ENCODE results near the gene KRTAP29-1.
"Not testable (repeated sequence)": the region's sequence is repeated elsewhere in the genome, so short reads cannot be mapped to it uniquely, and the experiment has no call there.

The KRTAP29-1 gene

GRCh38 chr17:41296846-41297245 lies 5.8 kb downstream of the KRTAP29-1 start:
- DNase-seq = no peak

GRCh38 chr17:41294016-41294415 lies 8.6 kb downstream of the KRTAP29-1 start:
- no peak for DNase-seq

GRCh38 chr17:41287050-41287449 lies 15.6 kb downstream of the KRTAP29-1 start:
- DNase-seq = no peak

GRCh38 chr17:41284546-41284945 lies 18.1 kb downstream of the KRTAP29-1 start:
- no peak for DNase-seq

- DNase-seq = no peak
Observed at GRCh38 chr17:41284043-41284442, 18.6 kb downstream of the KRTAP29-1 start.

GRCh38 chr17:41278176-41278955 lies 24.3 kb downstream of the KRTAP29-1 start:
- no peak for DNase-seq

DNA sequence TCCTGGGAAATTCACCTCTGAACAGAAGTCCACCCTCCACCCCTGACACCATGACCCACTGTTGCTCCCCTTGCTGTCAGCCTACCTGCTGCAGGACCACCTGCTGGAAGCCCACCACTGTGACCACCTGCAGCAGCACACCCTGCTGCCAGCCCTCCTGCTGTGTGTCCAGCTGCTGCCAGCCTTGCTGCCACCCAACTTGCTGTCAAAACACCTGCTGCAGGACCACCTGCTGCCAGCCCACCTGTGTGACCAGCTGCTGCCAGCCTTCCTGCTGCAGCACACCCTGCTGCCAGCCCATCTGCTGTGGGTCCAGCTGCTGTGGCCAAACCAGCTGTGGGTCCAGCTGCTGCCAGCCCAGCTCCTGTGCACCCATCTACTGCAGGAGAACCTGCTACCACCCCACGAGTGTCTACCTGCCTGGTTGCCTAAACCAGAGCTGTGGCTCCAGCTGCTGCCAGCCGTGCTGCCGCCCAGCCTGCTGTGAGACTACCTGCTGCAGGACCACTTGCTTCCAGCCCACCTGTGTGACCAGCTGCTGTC lies 26.9 kb downstream of the KRTAP29-1 start, which contains the start of gene KRTAP9-7:
TSS of gene KRTAP9-7 (plus strand) at position 51 of the 543 bp plus-strand sequence. CDS start at position 51, 0 bp downstream.
- not testable (repeated sequence) for DNase-seq

- no peak for DNase-seq
Observed at GRCh38 chr17:41271858-41272257, 30.8 kb downstream of the KRTAP29-1 start.

GRCh38 chr17:41271323-41271722 lies 31.3 kb downstream of the KRTAP29-1 start:
- DNase-seq = not testable (repeated sequence)

- DNase-seq = no peak
Observed at GRCh38 chr17:41267711-41268110, 34.9 kb downstream of the KRTAP29-1 start.

- DNase-seq = no peak
Observed at GRCh38 chr17:41265078-41265477, 37.6 kb downstream of the KRTAP29-1 start, which contains the start of gene KRTAP9-6. Gene KRTAP9-6, plus strand, starts transcription at chr17:41265378. Its CDS starts 0 bp downstream, at chr17:41265378.

GRCh38 chr17:41264599-41264998 lies 38.1 kb downstream of the KRTAP29-1 start:
- no peak for DNase-seq

DNA sequence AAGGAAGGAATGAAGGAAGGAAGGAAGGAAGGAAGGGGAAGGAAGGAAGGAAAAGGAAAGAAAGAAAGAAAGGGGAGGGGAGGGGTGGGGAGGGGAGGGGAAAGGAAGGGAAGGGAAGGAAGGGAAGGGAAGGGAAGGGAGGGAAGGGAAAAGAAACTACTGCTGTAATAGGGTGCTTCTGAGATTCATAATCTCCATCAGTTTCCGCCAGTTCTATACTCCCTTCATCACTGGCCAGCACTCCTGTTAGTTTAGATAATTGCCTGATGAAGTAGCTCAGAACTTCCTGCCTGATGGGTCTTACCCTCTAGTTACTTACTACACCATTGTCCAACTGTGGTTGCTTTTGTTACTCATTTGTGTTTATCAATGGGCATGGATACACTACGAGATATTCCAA lies 39.4 kb downstream of the KRTAP29-1 start:
- DNase-seq = no peak

- no peak for DNase-seq
Observed at GRCh38 chr17:41258406-41258805, 44.2 kb downstream of the KRTAP29-1 start.

GRCh38 chr17:41256291-41256685 lies 46.4 kb downstream of the KRTAP29-1 start:
- no peak for DNase-seq

DNA sequence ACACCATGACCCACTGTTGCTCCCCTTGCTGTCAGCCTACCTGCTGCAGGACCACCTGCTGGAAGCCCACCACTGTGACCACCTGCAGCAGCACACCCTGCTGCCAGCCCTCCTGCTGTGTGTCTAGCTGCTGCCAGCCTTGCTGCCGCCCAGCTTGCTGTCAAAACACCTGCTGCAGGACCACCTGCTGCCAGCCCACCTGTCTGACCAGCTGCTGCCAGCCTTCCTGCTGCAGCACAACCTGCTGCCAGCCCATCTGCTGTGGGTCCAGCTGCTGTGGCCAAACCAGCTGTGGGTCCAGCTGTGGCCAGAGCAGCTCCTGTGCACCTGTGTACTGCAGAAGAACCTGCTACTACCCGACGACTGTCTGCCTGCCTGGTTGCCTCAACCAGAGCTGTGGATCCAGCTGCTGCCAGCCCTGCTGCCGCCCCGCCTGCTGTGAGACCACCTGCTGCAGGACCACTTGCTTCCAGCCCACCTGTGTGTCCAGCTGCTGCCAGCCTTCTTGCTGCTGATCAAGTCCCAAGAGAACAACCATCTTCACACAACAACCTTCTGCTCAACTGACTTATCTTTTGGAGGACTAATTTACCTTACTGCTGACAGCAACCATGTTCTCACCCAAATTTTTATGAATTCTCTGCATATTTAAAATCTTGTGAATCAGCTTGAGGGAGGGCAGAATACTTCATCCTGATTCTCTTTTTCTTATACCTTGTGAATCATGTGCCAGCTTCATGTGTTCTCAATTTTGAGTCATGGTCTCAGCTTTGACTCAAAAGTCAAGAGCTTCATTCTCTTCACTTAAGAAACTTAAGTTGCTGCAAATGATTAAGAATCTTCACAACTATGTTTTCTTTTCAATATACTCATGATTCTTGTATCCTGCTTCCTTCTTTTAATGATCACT lies 47.0 kb downstream of the KRTAP29-1 start, which contains the start of gene KRTAP9-9:
TSS of gene KRTAP9-9 (plus strand) at position 4 of the 910 bp plus-strand sequence.
- DNase-seq = not testable (repeated sequence)

DNA sequence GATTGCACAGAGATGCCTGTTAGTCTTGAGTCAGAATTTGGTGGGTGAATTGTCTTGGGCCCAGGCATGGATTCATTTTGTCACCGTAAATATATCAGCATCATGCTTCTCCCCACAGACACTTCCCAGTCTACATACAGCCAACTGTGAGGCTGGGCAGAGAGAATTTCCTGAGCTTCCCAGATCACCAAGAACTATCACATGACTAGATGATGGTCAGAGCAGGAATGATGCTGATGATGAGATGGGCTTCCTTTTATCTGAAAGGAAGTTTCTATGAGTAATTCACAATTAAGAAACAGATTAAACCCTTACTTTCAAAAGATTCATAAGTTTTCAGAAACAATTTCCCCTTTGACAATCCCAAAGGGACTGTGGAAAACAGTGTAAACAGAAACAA lies 47.8 kb downstream of the KRTAP29-1 start:
- no peak for DNase-seq

Data from DMS153 (cell line).